ENCODE measurements around the gene REL. TPM values are rescaled to one million over a fixed set of nuclear protein-coding genes. Genes with fewer than 3 reads are reported as not detected.

REL gene
- total RNA-seq, 1 experiment from 2014 or later: 6.2 TPM

GRCh38 chr2:60958361-60958760, 77.0 kb downstream of the REL start:
- Histone ChIP-seq H3K23ac (ENCODE audit: insufficient read length, low read depth, low read length) (no peak overlapping the region), H3K4me2 (ENCODE audit: insufficient read depth, insufficient read length, low read length) (no peak overlapping the region), H3K79me1 (ENCODE audit: insufficient read depth, low read depth, low read length, poor library complexity, severe bottlenecking) (no peaks in the 10 kb centered on the region), H2BK20ac (ENCODE audit: low read depth, low read length, poor library complexity, severe bottlenecking) (no peak overlapping the region), H2BK12ac (ENCODE audit: insufficient read length, low read depth, low read length) (no peak overlapping the region), H4K20me1 (ENCODE audit: control insufficient read depth, insufficient read depth, insufficient read length) (no peaks in the 10 kb centered on the region), H3K4me1 (ENCODE audit: insufficient read depth, low read length) (no peaks in the 10 kb centered on the region), H3K27me3 (ENCODE audit: insufficient read depth, low read length) (no peaks in the 10 kb centered on the region), H2AFZ (ENCODE audit: low read length) (no peak overlapping the region), H3K9ac (ENCODE audit: extremely low read depth, insufficient read length, low read length) (no peak overlapping the region), H2BK120ac (ENCODE audit: low read depth, low read length, poor library complexity, severe bottlenecking) (no peak overlapping the region), H2BK15ac (ENCODE audit: low read depth, low read length) (no peak overlapping the region), H4K5ac (ENCODE audit: insufficient read length, low read depth, low read length) (no peak overlapping the region), H3T11ph (ENCODE audit: low read length) (no peak overlapping the region), H3K14ac (ENCODE audit: insufficient read depth, low read length) (no peak overlapping the region), H4K8ac (replicated peaks; ENCODE audit: insufficient read length, low read depth, low read length) (no peak overlapping the region), H3K4ac (ENCODE audit: low read depth, low read length) (no peak overlapping the region), H3K27ac (ENCODE audit: insufficient read length, low read depth, low read length) (no peak overlapping the region), H2AK5ac (ENCODE audit: insufficient read length, low read length) (no peak overlapping the region), H3K23me2 (ENCODE audit: insufficient read length, low read depth, low read length, poor library complexity, severe bottlenecking) (no peaks in the 10 kb centered on the region), H3K9me3 (ENCODE audit: control insufficient read depth, low read depth, low read length) (no peaks in the 10 kb centered on the region), H4K91ac (ENCODE audit: insufficient read length, low read depth, low read length) (no peak overlapping the region), H3K79me2 (ENCODE audit: insufficient read depth, low read length) (no peaks in the 10 kb centered on the region), H3K56ac (ENCODE audit: insufficient read length, low read depth, low read length) (no peak overlapping the region), H2BK5ac (ENCODE audit: insufficient read length, low read length) (no peak overlapping the region), H3K18ac (ENCODE audit: insufficient read length, low read depth, low read length) (no peak overlapping the region)
- Mint-ChIP-seq H3K27ac (no peak overlapping the region), H3K36me3 (ENCODE audit: insufficient read depth in 1 of 3, low read depth in 3 of 3) (no peaks in the 10 kb centered on the region; a peak in 1 of 7 replicates), H3K4me3 (no peak overlapping the region), H3K27me3 (ENCODE audit: low read depth) (no peaks in the 10 kb centered on the region), H3K4me1 (no peaks in the 10 kb centered on the region), H3K9me3 (no peaks in the 10 kb centered on the region)
- WGBS (ENCODE audit: extremely low coverage, insufficient read length, low lambda C conversion rate): no CpG with 5 or more reads among the region's 3 CpGs
- DNase-seq: no peak
- TF ChIP-seq CTCF (conservative IDR thresholded peaks at IDR 0.05): no peak
